DLD1 (cell line): ENCODE data around the gene MGST2.
"Not testable (repeated sequence)": the region's sequence is repeated elsewhere in the genome, so short reads cannot be mapped to it uniquely, and the experiment has no call there.

Experiments
- in situ Hi-C: cut with HindIII; loops from 2 replicates; pipeline ENCODE4 v1.10.0; 2017; ENCODE audit warnings: low sequenced_read_pairs

The MGST2 gene

DNA sequence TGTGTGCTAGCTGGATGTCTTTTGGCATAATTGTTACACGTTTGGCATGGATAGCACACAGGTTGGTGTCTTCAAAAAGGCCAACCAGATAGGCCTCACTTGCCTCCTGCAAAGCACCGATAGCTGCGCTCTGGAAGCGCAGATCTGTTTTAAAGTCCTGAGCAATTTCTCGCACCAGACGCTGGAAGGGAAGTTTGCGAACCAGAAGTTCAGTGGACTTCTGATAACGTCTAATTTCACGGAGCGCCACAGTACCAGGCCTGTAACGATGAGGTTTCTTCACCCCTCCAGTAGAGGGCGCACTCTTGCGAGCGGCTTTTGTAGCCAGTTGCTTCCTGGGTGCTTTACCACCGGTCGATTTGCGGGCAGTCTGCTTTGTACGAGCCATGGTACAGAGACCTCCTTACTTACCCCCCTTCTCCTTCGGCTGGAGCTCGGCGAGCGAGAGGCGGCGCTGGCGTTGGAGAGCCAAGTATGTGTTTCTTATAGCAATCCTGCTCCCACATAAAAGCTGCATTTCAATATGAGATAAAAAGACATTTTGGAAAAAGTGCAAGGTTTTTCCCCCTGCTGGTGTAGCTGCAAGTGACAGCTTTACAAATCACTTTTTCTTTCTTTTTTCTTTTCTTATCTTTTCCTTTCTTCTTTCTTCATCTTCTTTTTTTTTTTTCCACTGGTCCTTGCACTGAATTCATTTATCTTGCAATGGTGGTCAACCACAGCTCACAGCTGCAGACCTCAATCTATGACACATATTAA is 32.7 kb downstream of the MGST2 start:
- in situ Hi-C loops = not testable (repeated sequence)

DNA sequence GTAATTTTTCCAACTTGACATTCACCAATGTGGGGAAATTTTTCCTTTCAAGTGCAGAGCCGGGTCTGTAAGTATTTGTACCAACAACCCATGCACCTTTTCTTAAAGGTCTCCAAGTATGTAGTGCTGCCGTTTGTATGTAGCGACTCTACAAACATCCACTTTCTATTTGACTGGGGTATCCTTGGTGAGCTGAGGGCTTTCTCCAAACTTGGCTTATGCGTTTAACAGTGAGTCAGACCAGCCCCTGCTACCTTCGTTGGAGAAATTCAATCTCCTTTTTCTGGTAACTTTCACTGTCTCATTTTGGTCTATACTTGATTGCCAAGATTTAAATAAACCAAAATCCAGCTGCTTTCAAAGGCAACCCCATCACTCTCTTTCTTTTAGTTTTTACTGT is 34.9 kb downstream of the MGST2 start:
- in situ Hi-C loops = no loop called here

GRCh38 chr4:139704915-139705485 is 39.4 kb downstream of the MGST2 start:
- in situ Hi-C loops = no loop called here

- in situ Hi-C loops = no loop called here
Measured at GRCh38 chr4:139709660-139710059, 44.0 kb downstream of the MGST2 start.

DNA sequence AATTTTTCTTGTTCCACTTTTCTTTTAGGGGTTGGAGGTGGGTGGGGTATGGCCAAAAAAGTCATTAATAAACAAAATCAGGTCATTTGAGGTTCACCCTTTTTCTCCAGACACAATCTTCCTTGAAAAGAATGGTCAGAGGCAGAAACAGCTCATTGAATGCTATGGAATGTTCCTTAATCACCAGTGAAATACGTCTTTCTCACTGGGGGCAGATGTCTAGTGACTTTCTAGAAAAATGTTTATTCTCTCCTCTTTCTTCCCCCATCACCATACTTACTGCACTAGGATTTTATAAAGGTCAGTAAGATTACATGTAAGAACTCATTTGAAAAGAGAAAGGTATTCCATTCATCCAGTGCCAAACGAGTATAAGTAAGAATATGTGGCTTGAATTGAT is 44.5 kb downstream of the MGST2 start:
- in situ Hi-C loops = no loop called here

DNA sequence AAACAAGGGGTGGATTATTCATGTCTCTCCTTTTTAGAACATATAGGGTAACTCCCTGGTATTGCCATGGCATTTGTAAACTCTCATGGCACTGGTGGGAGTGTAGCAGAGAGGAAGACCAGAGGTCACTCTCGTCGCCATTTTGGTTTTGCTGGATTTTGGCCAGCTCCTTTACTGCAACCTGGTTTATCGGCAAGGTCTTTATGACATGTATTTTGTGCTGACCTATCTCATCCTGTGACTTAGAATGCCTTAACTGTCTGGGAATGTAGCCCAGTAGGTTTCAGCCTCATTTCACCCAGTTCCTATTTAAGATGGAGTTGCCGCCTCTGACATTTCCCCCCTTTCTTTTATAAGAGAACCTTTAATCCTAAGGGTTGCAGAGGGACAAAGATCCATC is 45.8 kb downstream of the MGST2 start:
- in situ Hi-C loops = no loop called here

GRCh38 chr4:139712882-139713281 is 47.3 kb downstream of the MGST2 start:
- in situ Hi-C loops = no loop called here

DNA sequence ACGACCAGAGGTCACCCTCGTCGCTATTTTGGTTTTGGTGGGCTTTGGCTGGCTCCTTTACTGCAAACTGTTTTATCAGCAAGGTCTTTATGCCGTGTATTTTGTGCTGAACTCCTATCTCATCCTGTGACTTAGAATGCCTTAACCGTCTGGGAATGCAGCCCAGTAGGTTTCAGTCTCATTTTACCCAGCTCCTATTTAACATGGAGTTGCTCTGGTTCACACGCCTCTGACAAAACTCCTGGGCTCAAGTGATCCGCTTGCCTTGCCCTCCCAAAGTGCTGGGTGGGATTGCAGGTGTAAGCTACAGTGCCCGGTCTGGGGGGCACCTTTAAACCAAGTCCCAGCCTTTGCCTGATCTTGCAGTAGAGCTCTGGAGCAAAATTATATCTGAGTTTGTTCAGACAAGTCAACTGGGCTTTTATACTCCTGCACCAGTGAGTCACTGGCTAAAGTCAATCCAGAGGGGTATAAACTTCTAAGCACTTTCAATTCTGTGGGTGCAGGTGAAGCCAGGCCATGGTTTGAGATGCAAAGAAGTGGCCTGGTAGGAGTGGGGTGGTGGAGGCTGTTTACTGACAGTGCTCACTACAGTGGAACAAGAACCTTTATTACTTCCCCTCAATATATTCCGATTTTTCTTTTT is 50.2 kb downstream of the MGST2 start:
- in situ Hi-C loops = no loop called here

- in situ Hi-C loops = no loop called here
Measured at GRCh38 chr4:139718358-139718757, 52.7 kb downstream of the MGST2 start.

DNA sequence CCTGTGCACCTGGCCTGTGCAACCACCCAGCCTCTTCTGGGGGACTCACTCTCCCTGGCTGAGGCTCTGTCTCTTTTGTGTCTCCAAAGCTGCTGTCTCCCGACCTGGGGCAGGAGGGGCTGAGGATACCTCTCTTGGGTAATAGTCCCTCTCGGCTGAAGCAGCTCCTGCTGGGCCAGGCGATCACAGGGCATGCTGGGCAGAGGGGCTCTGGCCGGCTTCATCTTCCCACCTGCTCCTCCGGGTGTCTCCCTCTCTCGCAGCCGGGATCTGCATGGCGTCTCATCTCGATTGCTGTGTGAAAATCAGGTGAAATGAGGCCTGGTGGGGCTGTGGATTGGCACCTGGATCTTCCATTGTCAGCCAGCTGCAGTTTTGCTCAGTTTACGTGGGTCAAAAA is 53.2 kb downstream of the MGST2 start:
- in situ Hi-C loops = no loop called here

- in situ Hi-C loops = no loop called here
Measured at GRCh38 chr4:139719381-139720101, 53.9 kb downstream of the MGST2 start.

- in situ Hi-C loops = no loop called here
Measured at GRCh38 chr4:139720806-139721205, 55.2 kb downstream of the MGST2 start.

DNA sequence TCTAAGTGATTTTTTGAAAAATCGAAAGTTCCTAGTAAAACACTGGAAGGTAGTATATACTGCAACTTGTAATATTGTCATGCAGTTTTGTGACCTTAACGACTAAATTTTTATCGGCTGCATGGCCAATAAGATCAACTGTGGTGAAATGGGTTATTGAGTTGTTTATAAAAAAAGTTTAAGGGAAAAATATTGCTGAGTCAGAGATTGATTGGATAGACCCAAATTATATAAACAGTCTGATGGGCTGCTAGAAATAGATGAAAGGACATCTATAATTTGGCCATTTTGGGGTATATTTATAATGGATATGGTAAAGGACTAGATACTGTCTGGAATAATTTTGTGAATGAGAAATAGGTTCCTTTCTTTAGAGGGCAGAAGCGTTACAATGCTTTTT is 56.2 kb downstream of the MGST2 start:
- in situ Hi-C loops = no loop called here

- in situ Hi-C loops = no loop called here
Measured at GRCh38 chr4:139725236-139725635, 59.6 kb downstream of the MGST2 start.

DNA sequence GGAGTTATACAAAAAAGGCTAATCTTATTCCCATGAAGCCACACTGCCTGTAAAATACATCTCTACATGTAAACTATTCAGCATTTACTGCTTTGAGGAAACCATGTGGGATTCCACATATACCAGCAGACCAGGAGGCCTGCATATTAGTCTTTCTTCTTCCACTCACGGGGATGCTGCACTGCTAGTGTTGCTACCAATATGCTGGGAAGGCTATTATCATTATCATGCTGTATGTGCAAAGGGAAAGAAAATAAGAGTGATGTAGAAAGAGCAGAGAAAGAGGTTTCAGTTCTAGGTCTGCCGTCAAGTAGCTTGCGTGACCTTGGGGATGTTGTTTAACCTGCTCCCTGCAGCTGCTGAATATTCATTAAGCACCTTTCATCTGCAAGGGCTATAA is 61.0 kb downstream of the MGST2 start:
- in situ Hi-C loops = no loop called here

DNA sequence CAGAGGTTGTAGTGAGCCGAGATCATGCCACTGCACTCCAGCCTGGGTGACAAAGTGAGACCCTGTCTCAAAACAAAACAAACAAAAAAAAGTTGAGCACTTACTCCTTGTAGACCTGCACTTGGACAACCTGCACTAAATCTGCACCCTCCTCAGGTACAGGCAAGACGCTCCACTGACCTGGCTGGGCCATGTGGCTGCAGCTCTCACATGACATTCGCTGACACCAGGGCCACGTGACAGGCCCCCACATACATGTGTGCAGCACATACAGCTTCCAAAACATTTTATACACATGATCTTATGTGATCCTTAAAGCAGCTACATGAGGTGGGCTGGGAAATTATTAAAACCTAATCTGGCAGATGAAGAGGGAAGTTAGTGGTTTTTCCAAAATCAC is 62.5 kb downstream of the MGST2 start:
- in situ Hi-C loops = no loop called here

- in situ Hi-C loops = no loop called here
Measured at GRCh38 chr4:139728840-139729239, 63.2 kb downstream of the MGST2 start.

DNA sequence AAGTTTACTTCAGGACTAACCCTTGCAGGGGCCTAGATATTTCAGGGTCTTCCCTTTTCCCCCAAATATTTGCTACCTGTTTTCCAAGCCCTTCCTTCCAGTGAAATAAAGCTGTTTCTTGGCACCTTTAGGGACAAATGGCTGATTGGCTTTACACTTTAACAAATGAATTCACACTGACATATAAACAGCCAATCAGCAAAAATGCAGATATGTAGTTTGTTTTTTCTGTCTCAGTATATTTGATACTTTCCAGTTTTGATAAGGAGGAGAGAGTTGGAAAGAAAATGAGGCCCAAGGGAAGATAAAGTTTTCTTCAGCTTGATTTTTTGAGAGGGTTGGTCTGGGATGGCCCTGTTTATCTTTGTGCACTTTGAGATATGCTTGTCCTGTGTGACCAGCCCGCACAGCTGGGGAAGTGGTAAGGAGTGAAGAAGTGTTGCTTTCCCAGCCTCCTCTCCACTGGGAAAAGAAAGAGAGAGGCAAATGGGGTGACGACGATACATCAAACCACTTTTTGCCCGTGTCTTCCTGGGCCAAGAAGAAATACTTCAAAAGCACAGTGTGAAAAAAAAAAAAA is 67.5 kb downstream of the MGST2 start:
- in situ Hi-C loops = loop anchor here (5.0 kb wide), 1 partner anchor 54 kb away; no protein-coding TSS in a partner anchor

DNA sequence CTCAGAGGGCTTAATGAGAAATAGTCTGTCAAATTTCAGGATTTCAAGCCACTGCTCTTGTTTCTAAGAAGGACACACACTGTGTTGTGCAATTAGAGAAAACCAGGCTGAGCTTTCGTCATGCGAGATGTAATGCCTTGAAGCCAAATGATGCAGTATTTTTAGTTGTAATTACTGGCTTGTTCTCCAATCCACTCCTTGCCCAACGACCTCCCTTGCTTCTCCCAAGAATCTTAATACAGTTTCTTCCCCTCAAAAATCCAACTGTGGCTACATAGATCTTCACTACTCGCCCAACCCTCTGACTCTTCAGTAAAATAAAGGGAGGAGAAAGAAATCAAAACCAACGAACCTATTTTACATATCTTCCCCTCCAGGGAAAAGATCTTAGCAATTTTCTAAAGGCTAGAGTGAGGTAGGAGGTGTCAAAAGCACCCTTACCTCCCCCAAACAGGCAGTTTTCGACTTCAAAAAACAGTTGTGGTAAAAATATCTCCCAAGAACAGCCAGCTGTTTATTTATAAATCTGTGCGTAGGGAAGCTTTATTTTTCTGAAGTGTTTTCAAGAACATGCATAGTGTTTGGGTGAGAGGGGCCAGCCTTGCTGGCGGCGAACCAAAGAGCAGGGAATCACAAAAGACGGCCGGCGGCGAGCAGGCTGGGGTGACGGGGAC is 68.7 kb downstream of the MGST2 start:
- in situ Hi-C loops = loop anchor here (5.0 kb wide), 1 partner anchor 53 kb away; no protein-coding TSS in a partner anchor

GRCh38 chr4:139734875-139735380 is 69.3 kb downstream of the MGST2 start:
- in situ Hi-C loops = loop anchor here (5.0 kb wide), 1 partner anchor 52 kb away; no protein-coding TSS in a partner anchor
